Activated naive CD4-positive, alpha-beta T cell treated with anti-CD3 and anti-CD28 coated beads for 36 hours (primary cell): ENCODE measurements around the gene SLC2A1. TPM values are rescaled to one million over a fixed set of nuclear protein-coding genes. Genes with fewer than 3 reads are reported as not detected.

Experiments
- CTCF ChIA-PET: fragments of 350-600 bp; sonication (Branson Sonifier 250); formaldehyde crosslinking; loops from one replicate; lab custom pipeline; 2021; ENCODE audit warnings: antibody characterized with exemption; lab: Charles Lee
- DNase-seq: peaks from one replicate; pipeline ENCODE4 v3.0.0-alpha.2; 2020
- H3K27ac Mint-ChIP-seq: one replicate; pipeline ENCODE4 v1.8.0; 2021; ENCODE audit warnings: mild to moderate bottlenecking, mixed read lengths
- H3K27me3 Mint-ChIP-seq: one replicate; pipeline ENCODE4 v1.8.0; 2021; ENCODE audit warnings: low read depth, mixed read lengths
- H3K36me3 Mint-ChIP-seq: one replicate; pipeline ENCODE4 v1.8.0; 2021; ENCODE audit warnings: low read depth, mixed read lengths
- H3K4me1 Mint-ChIP-seq: one replicate; pipeline ENCODE4 v1.8.0; 2021; ENCODE audit warnings: low read depth, mixed read lengths
- H3K4me3 Mint-ChIP-seq: one replicate; pipeline ENCODE4 v1.8.0; 2021; ENCODE audit warnings: mild to moderate bottlenecking, moderate library complexity, mixed read lengths
- H3K9me3 Mint-ChIP-seq: one replicate; pipeline ENCODE4 v1.8.0; 2021; ENCODE audit warnings: mixed read lengths
- intact Hi-C: fragments of 100-400 bp; cut with micrococcal nuclease; formaldehyde crosslinking; loops from one replicate; pipeline ENCODE4 v1.15.1; 2023
- total RNA-seq, 2 experiments: library from RNA; stranded (reverse); gene quantifications; one replicate each; pipeline ENCODE4 v1.2.3, GENCODE V29; 2021

SLC2A1 gene
- 10 to 100 TPM; 21.2 to 22.7 TPM for total RNA-seq

DNA sequence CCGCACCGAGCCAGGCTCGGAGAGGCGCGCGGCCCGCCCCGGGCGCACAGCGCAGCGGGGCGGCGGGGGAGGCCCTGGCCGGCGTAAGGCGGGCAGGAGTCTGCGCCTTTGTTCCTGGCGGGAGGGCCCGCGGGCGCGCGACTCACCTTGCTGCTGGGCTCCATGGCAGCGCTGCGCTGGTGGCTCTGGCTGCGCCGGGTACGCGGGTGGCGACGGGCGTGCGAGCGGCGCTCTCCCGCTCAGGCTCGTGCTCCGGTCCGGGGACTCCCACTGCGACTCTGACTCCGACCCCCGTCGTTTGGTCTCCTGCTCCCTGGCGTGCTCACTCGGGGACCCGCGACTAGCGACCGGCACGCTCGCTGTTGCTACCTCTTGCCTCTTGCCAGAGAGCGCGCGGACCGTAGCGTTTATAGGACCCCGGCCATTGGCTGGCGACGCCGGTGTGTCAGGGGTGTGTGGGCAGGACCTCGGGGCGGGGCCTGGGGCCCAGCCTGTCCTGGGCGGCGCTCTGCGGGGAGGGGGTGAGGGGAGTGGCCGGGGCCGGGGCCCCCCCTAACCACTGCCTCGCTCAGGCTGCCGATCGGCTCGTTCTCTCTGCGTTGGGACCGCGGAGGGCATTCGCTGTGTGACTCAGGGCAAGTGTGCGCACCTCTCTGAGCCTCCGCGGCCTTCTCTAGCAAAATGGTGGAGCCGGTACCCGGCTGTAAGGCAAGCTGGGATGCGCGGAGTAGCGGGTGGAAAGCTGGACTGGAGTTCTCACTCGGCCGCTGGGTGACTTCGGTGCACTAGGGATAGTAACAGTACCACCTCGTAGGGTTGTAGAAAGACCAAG lies at the start of gene SLC2A1:
Gene SLC2A1 (minus strand): TSS at position 381 of the 832 bp plus-strand sequence. CDS start 217 bp downstream, at position 164.
- Mint-ChIP-seq H3K36me3 (peaks cover 22% of the 10 kb centered on the region), H3K27ac (peak within 1 kb of the TSS; percentile 96), H3K4me1 (peaks cover 45% of the 10 kb centered on the region), H3K27me3 (no peaks in the 10 kb centered on the region), H3K4me3 (peak within 1 kb of the TSS; percentile 97), H3K9me3 (no peaks in the 10 kb centered on the region)
- CTCF ChIA-PET: interaction anchor here (1.2 to 1.6 kb wide), 3 partner anchors 27 to 115 kb away, joined by 3 to 4 read pairs (median 4); no protein-coding TSS in a partner anchor
- intact Hi-C loops: loop anchor here (1.0 to 5.0 kb wide), 7 partner anchors 26 to 502 kb away; partner anchors contain the start of genes CFAP57, EBNA1BP2, ELOVL1 and PPCS
- peak; percentile 97 for DNase-seq

DNA sequence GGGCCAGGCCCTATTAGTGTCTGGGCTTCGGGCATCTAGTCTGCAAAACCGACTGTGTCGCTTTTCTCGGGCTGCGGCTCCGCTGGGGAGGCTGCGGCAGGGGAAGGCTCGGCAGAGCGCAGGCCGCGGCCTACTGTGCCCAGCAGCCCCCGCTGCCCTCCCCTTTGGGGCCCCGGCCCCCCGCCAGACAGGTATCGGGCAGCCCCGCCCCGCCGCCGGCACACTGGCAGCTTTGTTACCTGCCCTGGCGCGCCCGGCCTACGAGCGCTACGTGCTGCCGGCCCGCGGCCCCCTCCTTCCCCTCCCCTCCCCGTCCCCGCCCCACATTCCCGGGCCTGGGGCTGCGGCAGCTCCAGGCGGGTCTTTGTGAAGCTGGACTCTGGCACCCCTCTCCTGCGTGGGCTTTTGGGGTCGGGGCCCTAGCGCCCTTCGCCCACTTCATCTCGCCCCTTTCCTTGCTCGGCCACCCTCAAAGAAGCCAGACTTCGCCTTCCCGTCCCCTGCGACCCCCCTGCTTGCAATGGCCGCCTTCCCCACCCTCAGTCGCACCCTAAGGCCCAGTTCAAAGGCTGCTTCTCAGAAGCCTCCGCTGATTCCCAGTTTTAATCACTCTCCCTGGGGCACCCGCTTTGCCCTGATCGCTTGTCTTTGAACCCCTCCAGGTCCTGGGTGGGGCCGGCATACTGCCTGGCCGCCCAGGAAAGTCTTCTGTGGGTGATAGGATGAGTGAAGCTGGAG lies 48.9 kb upstream of the SLC2A1 start:
- Mint-ChIP-seq H3K4me1 (no peaks in the 10 kb centered on the region), H3K9me3 (no peaks in the 10 kb centered on the region), H3K36me3 (no peaks in the 10 kb centered on the region), H3K4me3 (no peak overlapping the region), H3K27ac (no peak overlapping the region), H3K27me3 (no peaks in the 10 kb centered on the region)
- CTCF ChIA-PET: no interaction called here
- no peak for DNase-seq
- intact Hi-C loops: no loop called here

DNA sequence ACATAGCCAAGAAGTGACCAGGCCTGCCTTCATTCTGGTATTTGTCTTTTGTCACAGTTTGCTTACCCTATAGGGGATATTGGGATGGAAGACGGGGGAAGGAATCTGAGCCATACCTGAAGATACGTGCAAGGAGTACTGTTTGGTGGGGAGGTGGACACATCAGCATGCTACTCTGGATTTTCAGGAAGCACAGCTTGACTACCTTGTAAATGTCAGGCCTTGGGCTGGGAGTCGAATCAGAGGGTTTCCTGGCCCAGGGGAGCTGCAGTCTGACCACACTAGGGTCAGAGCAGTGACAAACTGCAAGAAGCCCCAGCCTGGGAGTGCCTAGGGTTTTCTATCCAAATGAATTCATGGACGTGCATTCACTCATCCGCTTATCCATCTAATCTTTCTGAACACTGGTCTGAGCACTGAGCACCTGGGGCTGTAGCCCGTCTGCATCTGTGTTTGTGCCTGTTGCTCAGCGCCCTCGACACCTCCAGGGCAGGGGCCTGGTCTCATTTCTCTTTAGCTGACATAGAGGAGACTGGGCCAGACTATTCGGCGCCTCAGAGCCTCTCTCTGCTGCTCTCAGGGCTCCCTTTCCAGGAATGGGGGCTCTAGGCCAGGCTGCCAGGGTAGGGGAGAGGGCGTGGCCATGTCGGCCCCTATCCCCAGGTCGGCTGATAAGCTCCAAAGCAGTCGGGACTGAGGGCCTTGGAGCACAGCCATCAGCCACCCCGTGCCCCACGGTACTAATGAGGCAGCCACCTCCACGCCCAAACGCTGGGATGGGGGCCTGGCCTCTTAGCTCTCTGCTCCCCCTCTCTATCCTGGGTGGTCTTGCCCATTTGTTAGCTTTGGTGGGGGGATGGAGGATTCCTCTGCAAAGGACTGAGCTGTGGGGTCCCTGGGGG lies 47.0 kb upstream of the SLC2A1 start:
- DNase-seq: no peak
- Mint-ChIP-seq H3K9me3 (no peaks in the 10 kb centered on the region), H3K4me1 (no peaks in the 10 kb centered on the region), H3K36me3 (no peaks in the 10 kb centered on the region), H3K27ac (no peak overlapping the region), H3K27me3 (no peaks in the 10 kb centered on the region), H3K4me3 (no peak overlapping the region)
- CTCF ChIA-PET: no interaction called here
- intact Hi-C loops: no loop called here

DNA sequence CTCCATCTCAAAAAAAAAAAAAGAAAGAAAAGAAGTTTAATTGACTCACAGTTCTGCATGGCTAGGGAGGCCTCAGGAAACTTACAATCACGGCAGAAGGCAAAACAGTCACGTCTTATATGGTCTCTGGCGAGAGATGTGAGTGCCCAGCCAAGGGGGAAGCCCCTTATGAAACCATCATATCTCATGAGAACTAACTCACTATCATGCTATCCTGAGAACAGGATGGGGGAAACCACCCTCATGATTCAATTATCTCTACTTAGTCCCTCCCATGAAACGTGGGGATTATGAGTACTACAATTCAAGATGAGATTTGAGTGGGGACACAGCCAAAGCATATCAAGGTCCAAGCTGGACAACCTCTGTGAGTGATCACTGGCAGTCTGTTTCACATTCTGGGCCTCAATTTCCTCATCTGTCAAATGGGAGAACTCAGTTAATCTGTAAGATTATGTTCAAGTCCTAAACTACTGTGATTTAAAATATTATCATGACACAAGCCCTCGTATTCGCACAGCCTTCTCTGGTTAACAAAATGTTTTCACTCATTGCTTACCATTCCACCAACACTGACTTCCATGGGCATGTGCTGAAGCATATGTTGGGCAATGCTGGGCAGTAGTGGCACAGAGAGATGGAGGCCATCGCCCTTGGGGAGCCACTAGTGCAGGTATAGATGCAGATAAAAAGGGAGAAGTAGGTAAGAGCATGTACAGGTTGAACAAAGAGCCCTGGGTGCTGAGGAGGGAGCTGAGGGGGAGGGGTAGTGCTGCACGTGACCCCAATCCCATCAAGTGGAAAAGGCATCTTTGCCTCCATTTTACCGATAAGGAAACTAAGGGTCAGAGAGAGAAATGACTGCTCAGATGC lies 46.2 kb upstream of the SLC2A1 start:
- intact Hi-C loops: no loop called here
- Mint-ChIP-seq H3K36me3 (no peaks in the 10 kb centered on the region), H3K9me3 (no peaks in the 10 kb centered on the region), H3K4me1 (no peaks in the 10 kb centered on the region), H3K27me3 (no peaks in the 10 kb centered on the region), H3K4me3 (no peak overlapping the region), H3K27ac (no peak overlapping the region)
- no peak for DNase-seq
- CTCF ChIA-PET: no interaction called here

DNA sequence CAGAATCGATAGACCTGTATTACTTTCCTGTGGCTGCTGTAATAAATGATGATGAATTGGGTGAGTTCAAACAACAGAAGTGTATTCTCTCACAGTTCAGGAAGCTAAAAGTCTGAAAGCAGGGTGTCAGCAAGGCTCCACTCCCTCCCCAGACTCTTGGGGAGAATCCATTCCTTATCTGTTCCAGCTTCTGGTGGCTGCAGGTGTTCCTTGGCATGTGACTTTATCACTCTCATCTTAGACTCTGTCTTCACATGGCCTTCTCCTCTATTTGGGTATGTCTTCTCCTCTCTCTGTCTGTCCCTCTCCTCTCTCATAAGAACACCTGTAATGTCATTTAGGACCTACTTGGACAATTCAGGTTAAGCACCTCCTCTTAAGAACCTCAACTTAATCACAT lies 44.1 kb upstream of the SLC2A1 start:
- Mint-ChIP-seq H3K27me3 (no peaks in the 10 kb centered on the region), H3K4me3 (no peak overlapping the region), H3K36me3 (no peaks in the 10 kb centered on the region), H3K4me1 (no peaks in the 10 kb centered on the region), H3K27ac (no peak overlapping the region), H3K9me3 (no peaks in the 10 kb centered on the region)
- intact Hi-C loops: no loop called here
- DNase-seq: no peak
- CTCF ChIA-PET: interaction anchor here (0.7 kb wide), 1 partner anchor 83 kb away, joined by 3 read pairs; no protein-coding TSS in a partner anchor

DNA sequence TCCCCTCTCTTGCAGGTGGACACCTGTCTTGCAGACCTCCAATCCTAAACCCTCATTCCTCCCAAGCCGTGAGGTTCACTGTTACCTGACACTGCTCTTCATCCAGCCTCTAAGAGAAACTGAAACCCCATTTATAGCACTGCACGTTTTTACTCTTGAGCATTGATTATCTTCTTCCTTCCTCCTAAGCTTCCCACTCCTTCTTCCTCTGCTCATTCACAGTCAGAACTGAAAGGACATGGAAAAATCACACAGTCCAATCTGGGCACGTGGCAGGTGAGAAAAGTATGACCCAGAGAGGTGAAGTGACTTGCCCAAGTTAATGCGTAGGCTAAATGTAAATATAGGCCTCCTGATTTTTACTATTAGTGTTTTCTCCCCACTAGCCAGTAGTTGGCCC lies 43.4 kb upstream of the SLC2A1 start:
- no peaks in the 10 kb centered on the region for H3K27me3 Mint-ChIP-seq
- no peaks in the 10 kb centered on the region for H3K4me1 Mint-ChIP-seq
- no peak overlapping the region for H3K4me3 Mint-ChIP-seq
- no peak for DNase-seq
- no peaks in the 10 kb centered on the region for H3K36me3 Mint-ChIP-seq
- H3K9me3 Mint-ChIP-seq: no peaks in the 10 kb centered on the region
- intact Hi-C loops: no loop called here
- CTCF ChIA-PET: no interaction called here
- H3K27ac Mint-ChIP-seq: no peak overlapping the region

DNA sequence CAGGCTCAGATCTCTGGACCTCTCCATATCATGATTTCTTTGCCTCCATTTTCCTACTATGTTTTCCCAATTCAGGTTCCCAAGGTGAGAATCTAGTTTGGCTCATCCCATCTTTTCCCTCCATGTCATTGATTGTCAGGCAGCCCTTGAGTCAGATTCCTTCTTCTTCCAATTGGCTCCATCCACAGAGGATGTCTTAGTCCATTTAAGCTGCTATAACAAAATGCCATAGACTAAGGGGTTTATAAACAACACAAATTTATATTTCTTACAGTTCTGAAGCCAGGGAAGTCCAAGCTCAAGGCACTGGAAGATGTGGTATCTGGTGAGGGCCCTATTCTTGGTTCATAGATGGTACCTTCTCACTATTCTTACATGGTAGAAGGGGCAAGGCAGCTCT lies 42.8 kb upstream of the SLC2A1 start:
- Mint-ChIP-seq H3K27ac (no peak overlapping the region), H3K4me1 (no peaks in the 10 kb centered on the region), H3K36me3 (no peaks in the 10 kb centered on the region), H3K9me3 (no peaks in the 10 kb centered on the region), H3K27me3 (no peaks in the 10 kb centered on the region), H3K4me3 (no peak overlapping the region)
- DNase-seq: no peak
- intact Hi-C loops: no loop called here
- CTCF ChIA-PET: interaction anchor here (0.6 kb wide), 1 partner anchor 17 kb away, joined by 4 read pairs; no protein-coding TSS in a partner anchor

DNA sequence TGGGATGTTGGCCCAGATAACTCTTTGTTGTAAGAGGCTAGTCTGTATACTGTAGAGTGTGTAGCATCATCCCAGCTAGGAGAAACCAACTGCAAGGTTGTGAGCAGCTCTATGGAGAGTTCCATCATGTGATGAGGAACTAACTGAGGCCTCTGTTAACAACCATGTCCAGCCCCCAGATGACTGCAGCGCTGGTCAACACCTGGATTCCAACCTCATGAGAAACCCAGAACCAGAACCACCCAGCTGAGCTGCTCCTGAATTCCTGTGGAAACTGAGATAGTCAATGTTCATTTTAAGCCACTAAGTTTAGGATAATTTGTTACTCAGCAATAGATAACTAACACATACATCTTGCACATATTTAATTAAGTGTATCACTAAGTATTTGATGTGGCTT lies 41.6 kb upstream of the SLC2A1 start:
- H3K27ac Mint-ChIP-seq: no peak overlapping the region
- no peaks in the 10 kb centered on the region for H3K27me3 Mint-ChIP-seq
- H3K4me3 Mint-ChIP-seq: no peak overlapping the region
- intact Hi-C loops: no loop called here
- CTCF ChIA-PET: no interaction called here
- no peaks in the 10 kb centered on the region for H3K36me3 Mint-ChIP-seq
- no peaks in the 10 kb centered on the region for H3K4me1 Mint-ChIP-seq
- no peak for DNase-seq
- no peaks in the 10 kb centered on the region for H3K9me3 Mint-ChIP-seq

DNA sequence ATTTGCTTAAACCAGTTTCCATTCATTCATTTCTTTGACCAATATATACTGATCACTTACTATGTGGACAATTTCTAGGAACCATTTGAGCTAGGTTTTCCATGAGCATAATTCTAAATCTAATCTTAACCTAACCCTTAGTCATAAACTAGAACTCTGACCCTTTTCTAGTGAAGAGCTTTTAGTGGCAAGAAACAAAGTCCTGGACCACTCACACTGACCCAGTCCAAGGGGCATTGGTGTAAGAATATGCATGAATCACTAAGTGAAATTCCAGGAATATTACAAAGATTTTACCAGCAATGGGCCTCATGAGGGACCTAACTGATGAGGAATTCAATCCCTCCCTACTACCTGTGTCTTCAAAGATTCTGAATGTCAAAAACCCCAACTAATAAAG lies 40.6 kb upstream of the SLC2A1 start:
- Mint-ChIP-seq H3K27ac (no peak overlapping the region), H3K36me3 (no peaks in the 10 kb centered on the region), H3K4me3 (no peak overlapping the region), H3K4me1 (no peaks in the 10 kb centered on the region), H3K27me3 (no peaks in the 10 kb centered on the region), H3K9me3 (no peaks in the 10 kb centered on the region)
- DNase-seq: no peak
- intact Hi-C loops: no loop called here
- CTCF ChIA-PET: no interaction called here

DNA sequence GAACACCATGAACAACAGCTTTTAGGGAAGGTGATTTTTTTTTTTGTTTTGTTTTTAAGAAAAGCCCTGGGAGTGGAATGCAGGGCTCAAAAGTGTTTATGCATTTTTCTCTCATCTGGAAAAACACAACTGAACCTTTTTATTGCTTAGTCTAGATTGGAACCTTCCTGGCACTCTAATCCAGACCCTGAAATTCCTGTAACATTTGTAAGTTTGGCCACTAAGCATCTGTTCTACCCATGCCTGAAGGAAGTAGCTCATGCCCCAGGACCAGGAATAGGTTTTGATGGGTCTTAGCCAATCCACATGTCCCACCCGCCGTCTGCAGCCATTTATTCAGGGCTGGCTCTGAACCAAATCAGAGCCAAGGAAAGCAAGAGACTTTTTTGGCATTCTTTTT lies 39.7 kb upstream of the SLC2A1 start:
- no peak overlapping the region for H3K27ac Mint-ChIP-seq
- intact Hi-C loops: no loop called here
- no peaks in the 10 kb centered on the region for H3K9me3 Mint-ChIP-seq
- no peaks in the 10 kb centered on the region for H3K27me3 Mint-ChIP-seq
- H3K36me3 Mint-ChIP-seq: no peaks in the 10 kb centered on the region
- no peak overlapping the region for H3K4me3 Mint-ChIP-seq
- no peak for DNase-seq
- H3K4me1 Mint-ChIP-seq: no peaks in the 10 kb centered on the region
- CTCF ChIA-PET: no interaction called here

DNA sequence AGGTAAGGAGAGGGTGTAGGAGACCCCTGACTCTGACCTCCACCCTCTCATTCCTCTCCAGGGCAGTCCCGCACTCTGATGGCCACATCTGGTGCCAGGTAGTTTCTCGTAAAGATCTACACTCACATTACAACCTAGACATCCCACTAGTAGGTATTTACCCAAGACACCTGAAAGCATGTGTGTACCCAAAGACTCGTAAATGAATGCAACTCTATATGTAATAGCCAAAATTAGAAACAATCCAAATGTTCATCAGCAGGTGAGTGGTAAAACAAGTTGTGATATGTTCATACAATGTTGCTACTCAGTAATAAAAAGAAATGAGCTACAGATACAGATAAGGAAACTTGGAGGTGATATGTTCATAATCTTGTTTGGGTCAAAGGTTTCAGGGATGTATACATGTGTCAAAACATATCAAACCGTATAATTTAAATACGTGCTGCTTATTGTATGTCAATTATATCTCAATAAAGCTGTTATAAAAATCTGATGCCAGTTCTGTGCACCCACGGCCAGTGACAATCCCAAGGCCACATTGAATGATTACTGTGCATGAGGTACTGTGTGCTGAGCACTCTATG lies 37.8 kb upstream of the SLC2A1 start:
- Mint-ChIP-seq H3K4me3 (no peak overlapping the region), H3K9me3 (no peaks in the 10 kb centered on the region), H3K27ac (no peak overlapping the region), H3K27me3 (no peaks in the 10 kb centered on the region), H3K4me1 (no peaks in the 10 kb centered on the region), H3K36me3 (no peaks in the 10 kb centered on the region)
- DNase-seq: no peak
- intact Hi-C loops: no loop called here
- CTCF ChIA-PET: interaction anchor here (1.2 kb wide), 1 partner anchor 77 kb away, joined by 5 read pairs; no protein-coding TSS in a partner anchor
